ENCODE results near the gene LRRC1. TPM values are rescaled to one million over a fixed set of nuclear protein-coding genes. Genes with fewer than 3 reads are reported as not detected.

LRRC1 gene
- total and polyA plus RNA-seq, 2 of the 8 experiments (the other 6 are each of a cell fraction or from before 2014, with no cell fraction given): 6.7 to 15.9 TPM

DNA sequence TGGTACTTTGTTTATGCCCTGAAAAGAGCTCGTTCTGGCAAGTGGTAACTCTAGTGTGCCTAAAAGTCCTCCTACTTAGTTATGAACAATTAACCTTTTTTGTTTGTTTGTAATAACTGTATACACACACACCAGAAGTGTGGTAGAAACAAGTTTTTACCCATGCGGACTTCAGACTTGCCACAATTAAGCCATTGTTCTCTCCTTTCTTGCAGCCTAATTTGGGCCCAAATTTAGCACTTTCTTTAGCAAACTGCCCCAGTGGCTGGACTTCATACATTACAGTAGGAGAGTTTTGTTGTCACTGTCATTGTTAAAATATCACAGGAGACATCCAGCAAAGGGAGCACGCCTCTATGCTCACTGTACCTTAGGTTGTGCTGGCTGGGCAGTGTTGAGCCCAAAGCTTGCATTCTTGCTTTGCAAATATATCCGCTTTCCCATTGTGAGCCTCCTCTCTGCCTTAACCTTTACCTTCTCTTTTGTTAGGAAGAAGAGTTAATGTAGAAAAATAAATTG lies 53.0 kb downstream of the LRRC1 start:
- Histone ChIP-seq H3K4me2 (ENCODE audit: insufficient read depth in 1 of 2, low read depth in 2 of 2, low read length in 2 of 2) (no peak overlapping the region), H3K4me1 (replicated peaks in 1 of 4; ENCODE audit: control insufficient read depth in 3 of 4, insufficient read depth in 4 of 4, low read length in 3 of 4) (no peaks in the 10 kb centered on the region), H2BK5ac (ENCODE audit: low read depth, low read length) (no peak overlapping the region), H2AK5ac (ENCODE audit: low read depth, low read length) (no peak overlapping the region), H2BK12ac (ENCODE audit: low read depth, low read length) (no peak overlapping the region), H3K23ac (ENCODE audit: insufficient read length) (no peak overlapping the region), H3K56ac (replicated peaks; ENCODE audit: insufficient read length, low read depth, low read length) (no peak overlapping the region), H3K36me3 (ENCODE audit: control insufficient read depth in 2 of 4, insufficient read depth in 4 of 4, low read length in 3 of 4) (no peaks in the 10 kb centered on the region), H4K8ac (ENCODE audit: extremely low read depth, insufficient read depth, low read length) (no peak overlapping the region), H3K79me2 (ENCODE audit: control insufficient read depth in 1 of 2, insufficient read depth in 2 of 2, low read length in 2 of 2) (no peaks in the 10 kb centered on the region; a peak in 1 of 4 replicates), H3K14ac (ENCODE audit: insufficient read length) (no peak overlapping the region), H3K18ac (ENCODE audit: extremely low read depth, low read length) (no peak overlapping the region), H3K23me2 (ENCODE audit: low read depth, low read length) (no peaks in the 10 kb centered on the region), H2BK120ac (replicated peaks; ENCODE audit: low read depth, low read length) (no peak overlapping the region), H3K27ac (ENCODE audit: low read depth, low read length) (no peak overlapping the region), H2AFZ (ENCODE audit: low read length) (no peak overlapping the region), H3K4ac (replicated peaks; ENCODE audit: insufficient read length, low read depth, low read length) (no peak overlapping the region), H4K20me1 (replicated peaks in 1 of 2; ENCODE audit: control insufficient read depth in 1 of 2, insufficient read depth in 2 of 2, low read length in 2 of 2) (peaks cover 1 to 2% of the 10 kb centered on the region in 2 experiments), H4K5ac (ENCODE audit: insufficient read length, low read depth, low read length) (no peak overlapping the region), H3K9me3 (ENCODE audit: insufficient read depth in 2 of 2, low read depth in 1 of 2, low read length in 1 of 2) (no peaks in the 10 kb centered on the region), H3K79me1 (ENCODE audit: low read depth, low read length) (no peaks in the 10 kb centered on the region; the same call in 1 of the 2 replicates), H4K91ac (replicated peaks; ENCODE audit: insufficient read length, low read length) (no peak overlapping the region), H3K27me3 (replicated peaks in 1 of 4; ENCODE audit: control insufficient read depth in 3 of 4, extremely low read depth in 1 of 4, insufficient read depth in 3 of 4, low read length in 3 of 4) (no peaks in the 10 kb centered on the region), H3K9ac (replicated peaks in 1 of 4; ENCODE audit: extremely low read depth in 1 of 4, low read depth in 3 of 4, low read length in 3 of 4) (peak overlapping the region in 1 of 4 experiments; percentile 30; a peak in 1 of 7 replicates), H2BK15ac (ENCODE audit: low read length) (no peak overlapping the region), H2BK20ac (ENCODE audit: low read length) (no peak overlapping the region), H3K4me3 (ENCODE audit: extremely low read depth in 1 of 4, insufficient read depth in 2 of 4, low read depth in 3 of 4, low read length in 4 of 4) (no peak overlapping the region)
- no peak for DNase-seq (ENCODE audit: low read depth in 1 of 2, low spot score in 2 of 2)
- ChIA-PET POLR2A (ENCODE audit: partially characterized antibody) (no interaction called here), CTCF (ENCODE audit: partially characterized antibody) (interaction anchor here (1.5 kb wide), 1 partner anchor 118 kb away, joined by 3 read pairs; no protein-coding TSS in a partner anchor)
- TF ChIP-seq JUN (IDR thresholded peaks at IDR 0.05; ENCODE audit: low read depth, low read length): no peak
- no peak for TF ChIP-seq SIX5 (IDR thresholded peaks at IDR 0.05; ENCODE audit: low read depth, low read length)
- no peak for TF ChIP-seq ZNF274 (IDR thresholded peaks at IDR 0.05; ENCODE audit: borderline replicate concordance, extremely low read depth, low read length)
- TF ChIP-seq EGR1 (IDR thresholded peaks at IDR 0.05; ENCODE audit: borderline replicate concordance, low read depth, low read length): no peak
- TF ChIP-seq SIN3A (conservative IDR thresholded peaks at IDR 0.05 in 1 of 2, IDR thresholded peaks at IDR 0.05 in 1 of 2; ENCODE audit: low read depth in 1 of 2, low read length in 2 of 2): no peak
- no peak for TF ChIP-seq CHD2 (IDR thresholded peaks at IDR 0.05; ENCODE audit: low read length)
- no peak for TF ChIP-seq RAD21 (IDR thresholded peaks at IDR 0.05 in 1 of 2, conservative IDR thresholded peaks at IDR 0.05 in 1 of 2; ENCODE audit: low read depth in 2 of 2, low read length in 2 of 2)
- TF ChIP-seq TBP (IDR thresholded peaks at IDR 0.05; ENCODE audit: low read depth, low read length): no peak
- TF ChIP-seq BRCA1 (IDR thresholded peaks at IDR 0.05; ENCODE audit: low read depth, low read length): no peak
- TF ChIP-seq CTBP2 (IDR thresholded peaks at IDR 0.05; ENCODE audit: borderline replicate concordance, insufficient read depth, insufficient read length, low read length): no peak
- no peak for TF ChIP-seq NANOG (IDR thresholded peaks at IDR 0.05; ENCODE audit: insufficient read depth, low read depth, low read length, poor library complexity, severe bottlenecking)
- TF ChIP-seq EP300 (IDR thresholded peaks at IDR 0.05; ENCODE audit: borderline replicate concordance in 1 of 2, low read depth in 2 of 2, low read length in 2 of 2): no peak
- WGBS, 2 experiments (ENCODE audit: extremely low coverage in 1 of 2, insufficient coverage in 1 of 2, insufficient read length in 1 of 2, insufficient replicate concordance in 2 of 2, low coverage in 1 of 2, low lambda C conversion rate in 2 of 2, missing lambda C conversion rate in 1 of 2): 86% methylated on average over 4 of the region's 4 CpGs; no CpG with 5 or more reads in 1 of the 2 experiments
- FAIRE-seq: no peak
